B cell (primary cell): ENCODE data around the gene MON2.

Source experiments
- CTCF ChIP-seq: fragments of 200-600 bp; IDR thresholded peaks from one replicate; pipeline ENCODE4 v1.8.0; 2022; ENCODE audit warnings: antibody characterized with exemption, mild to moderate bottlenecking
- EZH2 ChIP-seq: IDR thresholded peaks from 2 replicates; pipeline ENCODE4 v1.6.1; 2012; ENCODE audit warnings: borderline replicate concordance, low read depth, mild to moderate bottlenecking, moderate library complexity, low read length; ENCODE audit not compliant: insufficient read depth, poor library complexity, severe bottlenecking

GRCh38 chr12:62543324-62543723, 76.7 kb downstream of the MON2 start:
- no peak for TF ChIP-seq CTCF
- TF ChIP-seq EZH2, result no peak
